DND-41 (cell line): ENCODE data around the gene MPL.

Source experiments
- ATAC-seq: fragments of 200-7000 bp; cut with Tn5 transposase; 3 replicates; pipeline ENCODE4 v1.9.1; 2021; ENCODE audit warnings: low read depth; ENCODE audit not compliant: insufficient read depth
- DNase-seq: peaks from one replicate; pipeline ENCODE4 v3.0.0-alpha.2; 2020
- H2AFZ ChIP-seq: 2 replicates; pipeline ENCODE4 v1.6.0; 2012; ENCODE audit warnings: low read depth, low read length
- H3K27ac ChIP-seq: 2 replicates; pipeline ENCODE4 v1.5.1; 2012; ENCODE audit warnings: low read length, inconsistent platforms
- H3K27me3 ChIP-seq: fragments of 200-600 bp; sonication (generic); 2 replicates; pipeline ENCODE4 v1.6.0; 2012; ENCODE audit warnings: low read length, mild to moderate bottlenecking, inconsistent platforms; ENCODE audit not compliant: insufficient read depth, poor library complexity
- H3K36me3 ChIP-seq: 2 replicates; pipeline ENCODE4 v1.5.1; 2012; ENCODE audit warnings: low read length, inconsistent platforms; ENCODE audit not compliant: insufficient read depth
- H3K4me1 ChIP-seq: 2 replicates; pipeline ENCODE4 v1.5.1; 2012; ENCODE audit warnings: mild to moderate bottlenecking, low read length; ENCODE audit not compliant: insufficient read depth
- H3K4me2 ChIP-seq: 2 replicates; pipeline ENCODE4 v1.6.0; 2012; ENCODE audit warnings: mild to moderate bottlenecking, moderate library complexity, low read length, inconsistent platforms; ENCODE audit not compliant: insufficient read depth
- H3K4me3 ChIP-seq, 2 experiments: fragments of 200-600 bp in 1 of 2; shearing (Covaris generic) in 1 of 2; 2 replicates each; pipeline ENCODE4 v1.5.1; 2012 to 2016; ENCODE audit warnings: inconsistent platforms in 2 of 2, low read length in 2 of 2, mild to moderate bottlenecking in 2 of 2, low read depth in 1 of 2, moderate library complexity in 1 of 2
- H3K79me2 ChIP-seq: 2 replicates; pipeline ENCODE4 v1.6.0; 2012; ENCODE audit warnings: low read length, inconsistent platforms; ENCODE audit not compliant: insufficient read depth
- H3K9ac ChIP-seq: 2 replicates; pipeline ENCODE4 v1.6.0; 2012; ENCODE audit warnings: low read depth, mild to moderate bottlenecking, inconsistent platforms, low read length, moderate library complexity
- H3K9me3 ChIP-seq: 2 replicates; pipeline ENCODE4 v1.5.1; 2012; ENCODE audit warnings: low read length, moderate library complexity, mild to moderate bottlenecking, inconsistent platforms; ENCODE audit not compliant: insufficient read depth, severe bottlenecking
- H4K20me1 ChIP-seq: 2 replicates; pipeline ENCODE4 v1.6.0; 2012; ENCODE audit warnings: low read length; ENCODE audit not compliant: insufficient read depth
- EZH2 ChIP-seq: IDR thresholded peaks from 3 replicates; pipeline ENCODE4 v1.6.1; 2012; ENCODE audit warnings: borderline replicate concordance, low read depth, mild to moderate bottlenecking, moderate library complexity, low read length, inconsistent platforms; ENCODE audit not compliant: severe bottlenecking
- TF ChIP-seq, protein P1 (sequence below): IDR thresholded peaks from 2 replicates; pipeline ENCODE4 v1.5.1; 2012; ENCODE audit warnings: borderline replicate concordance, low read length, moderate library complexity, mild to moderate bottlenecking; ENCODE audit not compliant: poor library complexity, severe bottlenecking; ENCODE audit errors: extremely low read depth

MPL gene

DNA sequence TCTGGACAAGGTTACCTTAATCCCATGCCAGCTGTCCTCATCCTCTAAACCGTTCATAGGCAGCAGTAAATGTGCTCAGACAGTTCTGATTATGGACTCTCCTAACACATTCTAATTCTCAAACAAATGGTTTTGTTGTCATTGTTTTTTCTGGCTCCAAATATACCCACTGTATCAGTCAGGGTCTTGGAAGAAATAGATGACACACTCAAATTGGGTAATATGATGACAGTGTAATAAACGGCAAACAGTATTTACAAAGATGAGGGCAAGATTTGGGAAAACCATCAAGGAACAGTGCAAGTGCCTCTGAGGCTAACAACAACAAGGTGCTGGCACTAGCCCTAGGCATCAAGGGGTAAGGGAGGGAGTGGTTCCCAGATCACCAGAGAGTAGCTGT lies 16.9 kb downstream of the MPL start:
- no peaks in the 10 kb centered on the region for H3K27me3 ChIP-seq
- H3K9ac ChIP-seq = no peak overlapping the region
- no peak for DNase-seq
- H3K36me3 ChIP-seq = peaks cover 7% of the 10 kb centered on the region; the same call in 1 of the 2 replicates
- H3K4me3 ChIP-seq = no peak overlapping the region
- no peak overlapping the region for H3K27ac ChIP-seq
- H3K4me2 ChIP-seq = no peak overlapping the region
- H3K79me2 ChIP-seq = peaks cover 16% of the 10 kb centered on the region
- no peak overlapping the region for H2AFZ ChIP-seq
- H4K20me1 ChIP-seq = no peaks in the 10 kb centered on the region
- no peak for ATAC-seq
- H3K9me3 ChIP-seq = no peaks in the 10 kb centered on the region
- peaks cover 8% of the 10 kb centered on the region for H3K4me1 ChIP-seq
- TF ChIP-seq, protein P1, sequence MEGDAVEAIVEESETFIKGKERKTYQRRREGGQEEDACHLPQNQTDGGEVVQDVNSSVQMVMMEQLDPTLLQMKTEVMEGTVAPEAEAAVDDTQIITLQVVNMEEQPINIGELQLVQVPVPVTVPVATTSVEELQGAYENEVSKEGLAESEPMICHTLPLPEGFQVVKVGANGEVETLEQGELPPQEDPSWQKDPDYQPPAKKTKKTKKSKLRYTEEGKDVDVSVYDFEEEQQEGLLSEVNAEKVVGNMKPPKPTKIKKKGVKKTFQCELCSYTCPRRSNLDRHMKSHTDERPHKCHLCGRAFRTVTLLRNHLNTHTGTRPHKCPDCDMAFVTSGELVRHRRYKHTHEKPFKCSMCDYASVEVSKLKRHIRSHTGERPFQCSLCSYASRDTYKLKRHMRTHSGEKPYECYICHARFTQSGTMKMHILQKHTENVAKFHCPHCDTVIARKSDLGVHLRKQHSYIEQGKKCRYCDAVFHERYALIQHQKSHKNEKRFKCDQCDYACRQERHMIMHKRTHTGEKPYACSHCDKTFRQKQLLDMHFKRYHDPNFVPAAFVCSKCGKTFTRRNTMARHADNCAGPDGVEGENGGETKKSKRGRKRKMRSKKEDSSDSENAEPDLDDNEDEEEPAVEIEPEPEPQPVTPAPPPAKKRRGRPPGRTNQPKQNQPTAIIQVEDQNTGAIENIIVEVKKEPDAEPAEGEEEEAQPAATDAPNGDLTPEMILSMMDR = no peak
- no peak for TF ChIP-seq EZH2

DNA sequence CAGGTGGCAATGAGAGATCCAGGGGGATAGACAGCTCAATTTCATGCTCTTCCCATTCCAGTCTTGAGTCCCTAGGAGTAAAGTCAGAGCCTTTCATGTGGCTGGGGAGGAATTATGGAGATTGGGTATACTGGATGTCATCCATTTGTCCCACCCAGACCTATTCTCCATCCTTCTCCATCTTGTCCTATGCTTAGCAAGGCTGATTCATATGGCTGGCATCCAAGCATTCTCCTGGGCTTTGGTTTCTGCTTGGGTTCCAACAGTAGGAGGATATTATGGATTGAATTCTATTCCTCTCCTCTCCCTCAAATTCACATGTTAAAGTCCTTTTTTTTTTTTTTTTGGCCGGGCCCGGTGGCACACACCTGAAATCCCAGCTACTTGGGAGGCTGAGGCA lies 17.3 kb downstream of the MPL start:
- H3K27me3 ChIP-seq = no peaks in the 10 kb centered on the region
- DNase-seq = no peak
- H3K4me2 ChIP-seq = no peak overlapping the region
- H3K4me3 ChIP-seq = no peak overlapping the region
- peaks cover 20% of the 10 kb centered on the region for H3K79me2 ChIP-seq
- no peak overlapping the region for H3K27ac ChIP-seq
- no peaks in the 10 kb centered on the region for H3K9me3 ChIP-seq
- H3K9ac ChIP-seq = no peak overlapping the region
- peaks cover 3% of the 10 kb centered on the region; the same call in 1 of the 2 replicates for H4K20me1 ChIP-seq
- peaks cover 11% of the 10 kb centered on the region for H3K36me3 ChIP-seq
- no peak overlapping the region for H2AFZ ChIP-seq
- peaks cover 13% of the 10 kb centered on the region for H3K4me1 ChIP-seq
- no peak for ATAC-seq
- TF ChIP-seq, protein P1 = no peak
- TF ChIP-seq EZH2 = no peak

DNA sequence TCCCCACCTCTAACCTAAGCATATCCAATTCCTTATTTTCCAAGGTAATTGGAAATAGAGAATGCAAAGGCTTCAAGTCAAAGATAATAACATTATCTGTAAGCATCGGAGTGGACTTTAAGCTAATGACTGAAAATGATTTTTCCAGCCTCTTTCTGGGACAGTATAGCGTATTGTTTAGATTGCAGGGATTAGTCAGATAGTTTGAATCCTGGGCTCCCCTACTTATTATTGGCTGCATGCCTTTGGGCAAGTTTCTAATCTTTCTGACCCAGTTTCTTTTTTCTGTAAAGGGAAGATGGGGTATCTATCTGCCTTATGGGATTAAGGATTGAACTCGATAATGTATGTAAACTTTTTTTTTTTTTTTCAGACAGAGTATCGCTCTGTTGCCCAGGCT lies 19.6 kb downstream of the MPL start:
- H4K20me1 ChIP-seq = peaks cover 20% of the 10 kb centered on the region
- DNase-seq = no peak
- no peaks in the 10 kb centered on the region for H3K27me3 ChIP-seq
- H3K27ac ChIP-seq = no peak overlapping the region
- H3K36me3 ChIP-seq = peaks cover 34% of the 10 kb centered on the region
- H3K9ac ChIP-seq = no peak overlapping the region
- peaks cover 41% of the 10 kb centered on the region for H3K79me2 ChIP-seq
- ATAC-seq = no peak
- TF ChIP-seq, protein P1 = no peak
- no peak for TF ChIP-seq EZH2
- H2AFZ ChIP-seq = no peak overlapping the region
- peaks cover 36% of the 10 kb centered on the region for H3K4me1 ChIP-seq
- no peak overlapping the region for H3K4me3 ChIP-seq
- no peaks in the 10 kb centered on the region for H3K9me3 ChIP-seq
- no peak overlapping the region; the same call in 1 of the 2 replicates for H3K4me2 ChIP-seq
